Suprapubic skin (tissue), 4 donors: ENCODE measurements around the gene ZSCAN21. TPM values are rescaled to one million over a fixed set of nuclear protein-coding genes. Genes with fewer than 3 reads are reported as not detected.

Experiments
- DNase-seq, 2 donors: peaks; one replicate each; pipeline ENCODE4 v3.0.0-alpha.2; 2019; ENCODE audit warnings: low spot score in 2 of 2
- H3K27ac ChIP-seq: fragments of 200-600 bp; sonication (generic); one replicate; pipeline ENCODE4 v1.5.1; 2019
- H3K27me3 ChIP-seq: fragments of 200-600 bp; sonication (generic); one replicate; pipeline ENCODE4 v1.5.1; 2019
- H3K36me3 ChIP-seq: fragments of 200-600 bp; sonication (generic); one replicate; pipeline ENCODE4 v1.5.1; 2019
- H3K4me1 ChIP-seq: fragments of 200-600 bp; sonication (generic); one replicate; pipeline ENCODE4 v1.5.1; 2019
- H3K4me3 ChIP-seq: fragments of 200-600 bp; sonication (generic); one replicate; pipeline ENCODE4 v1.5.1; 2019; ENCODE audit warnings: mild to moderate bottlenecking
- H3K9me3 ChIP-seq: fragments of 200-600 bp; sonication (generic); one replicate; pipeline ENCODE4 v1.5.1; 2019
- EP300 ChIP-seq: sonication (generic); formaldehyde crosslinking; IDR thresholded peaks from one replicate; pipeline ENCODE4 v1.6.1; 2017; ENCODE audit warnings: antibody characterized with exemption
- POLR2A ChIP-seq, 2 donors: fragments of 450-650 bp; IDR thresholded peaks; one replicate each; pipeline ENCODE4 v1.6.1; 2017; ENCODE audit warnings: antibody characterized with exemption in 2 of 2, mild to moderate bottlenecking in 2 of 2, moderate library complexity in 2 of 2
- POLR2AphosphoS5 ChIP-seq, 3 donors: sonication (generic); formaldehyde crosslinking; IDR thresholded peaks; one replicate each; pipeline ENCODE4 v1.6.1; 2017; ENCODE audit warnings: antibody characterized with exemption in 3 of 3
- WGBS: methylation state at CpG from one replicate; pipeline ENCODE4 v1.1.5; 2018; 5-methylcytosine and 5-hydroxymethylcytosine counted together
- total RNA-seq, 4 donors: library from RNA; depleted of rRNA; stranded (reverse); fragments of >200 nt; gene quantifications; one replicate each; pipeline ENCODE4 v1.1.0, GENCODE V29; 2016
- TF ChIP-seq, protein P1 (sequence below), 2 donors: fragments of 200-600 bp in 1 of 2; fragments of 450-650 bp in 1 of 2; sonication (generic) in 1 of 2; IDR thresholded peaks; one replicate each; pipeline ENCODE4 v1.5.1; 2016 to 2019; ENCODE audit warnings: antibody characterized with exemption in 2 of 2, mild to moderate bottlenecking in 1 of 2, moderate library complexity in 1 of 2

The ZSCAN21 gene
- total RNA-seq, 4 donors from 2014 or later, result 8.9 to 18.5 (median 10.2) TPM

DNA sequence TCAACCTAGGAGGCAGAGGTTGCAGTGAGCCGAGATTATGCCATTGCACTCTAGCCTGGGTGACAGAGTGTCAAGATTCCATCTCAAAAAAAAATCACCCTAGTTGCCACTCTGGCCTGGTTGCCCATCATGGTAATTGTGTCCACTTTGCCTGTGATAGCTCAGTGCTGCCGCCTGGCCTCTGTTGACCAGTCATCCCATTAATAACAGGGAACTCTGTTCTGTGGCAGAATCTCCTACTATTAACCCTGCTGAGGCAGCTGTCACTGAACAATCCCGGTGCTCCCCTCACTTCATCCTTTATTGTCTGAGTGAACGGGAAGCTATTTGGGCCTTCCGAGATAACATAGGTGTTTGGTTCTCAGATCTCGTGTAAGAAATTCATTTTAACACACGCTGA, 17.4 kb downstream of the ZSCAN21 start:
- Histone ChIP-seq H3K27me3 (no peaks in the 10 kb centered on the region), H3K9me3 (peaks cover 16% of the 10 kb centered on the region), H3K36me3 (peaks cover 64% of the 10 kb centered on the region), H3K27ac (no peak overlapping the region), H3K4me3 (no peak overlapping the region), H3K4me1 (peaks cover 12% of the 10 kb centered on the region)
- no peak for DNase-seq
- no peak for TF ChIP-seq POLR2AphosphoS5 (IDR thresholded peaks at IDR 0.05)
- no peak for TF ChIP-seq POLR2A (IDR thresholded peaks at IDR 0.05)
- TF ChIP-seq, protein P1, sequence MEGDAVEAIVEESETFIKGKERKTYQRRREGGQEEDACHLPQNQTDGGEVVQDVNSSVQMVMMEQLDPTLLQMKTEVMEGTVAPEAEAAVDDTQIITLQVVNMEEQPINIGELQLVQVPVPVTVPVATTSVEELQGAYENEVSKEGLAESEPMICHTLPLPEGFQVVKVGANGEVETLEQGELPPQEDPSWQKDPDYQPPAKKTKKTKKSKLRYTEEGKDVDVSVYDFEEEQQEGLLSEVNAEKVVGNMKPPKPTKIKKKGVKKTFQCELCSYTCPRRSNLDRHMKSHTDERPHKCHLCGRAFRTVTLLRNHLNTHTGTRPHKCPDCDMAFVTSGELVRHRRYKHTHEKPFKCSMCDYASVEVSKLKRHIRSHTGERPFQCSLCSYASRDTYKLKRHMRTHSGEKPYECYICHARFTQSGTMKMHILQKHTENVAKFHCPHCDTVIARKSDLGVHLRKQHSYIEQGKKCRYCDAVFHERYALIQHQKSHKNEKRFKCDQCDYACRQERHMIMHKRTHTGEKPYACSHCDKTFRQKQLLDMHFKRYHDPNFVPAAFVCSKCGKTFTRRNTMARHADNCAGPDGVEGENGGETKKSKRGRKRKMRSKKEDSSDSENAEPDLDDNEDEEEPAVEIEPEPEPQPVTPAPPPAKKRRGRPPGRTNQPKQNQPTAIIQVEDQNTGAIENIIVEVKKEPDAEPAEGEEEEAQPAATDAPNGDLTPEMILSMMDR (IDR thresholded peaks at IDR 0.05), result no peak
- TF ChIP-seq EP300, result no peak
- 89% methylated on average over 7 of the region's 7 CpGs for WGBS

DNA sequence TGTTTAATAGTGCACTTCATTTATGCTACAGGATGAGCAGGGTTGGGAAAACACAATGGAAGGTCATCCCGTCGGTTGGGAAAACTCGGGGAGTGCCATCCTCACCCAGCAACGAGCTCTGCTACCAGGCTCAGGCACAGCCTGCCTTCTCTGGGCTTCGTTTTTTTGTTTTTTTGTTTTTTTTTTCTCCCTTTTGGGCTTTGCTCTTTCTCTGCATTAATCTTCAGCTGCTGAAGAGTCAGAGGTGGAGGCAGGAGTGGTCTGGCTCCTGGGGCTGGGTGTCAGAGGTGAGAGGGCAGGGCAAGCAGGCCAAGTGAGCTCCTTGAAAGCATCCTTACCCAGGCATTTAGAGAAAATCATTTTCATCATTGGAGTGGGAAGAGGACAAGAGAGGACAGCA, 20.4 kb downstream of the ZSCAN21 start:
- TF ChIP-seq, protein P1 (IDR thresholded peaks at IDR 0.05), result no peak
- TF ChIP-seq POLR2A (IDR thresholded peaks at IDR 0.05), result no peak
- no peak for TF ChIP-seq POLR2AphosphoS5 (IDR thresholded peaks at IDR 0.05)
- no peak for TF ChIP-seq EP300
- Histone ChIP-seq H3K27ac (no peak overlapping the region), H3K27me3 (no peaks in the 10 kb centered on the region), H3K36me3 (peaks cover 74% of the 10 kb centered on the region), H3K4me3 (no peak overlapping the region), H3K9me3 (peaks cover 26% of the 10 kb centered on the region), H3K4me1 (peaks cover 12% of the 10 kb centered on the region)
- DNase-seq, result no peak
- WGBS, result 95% methylated on average over 5 of the region's 5 CpGs

DNA sequence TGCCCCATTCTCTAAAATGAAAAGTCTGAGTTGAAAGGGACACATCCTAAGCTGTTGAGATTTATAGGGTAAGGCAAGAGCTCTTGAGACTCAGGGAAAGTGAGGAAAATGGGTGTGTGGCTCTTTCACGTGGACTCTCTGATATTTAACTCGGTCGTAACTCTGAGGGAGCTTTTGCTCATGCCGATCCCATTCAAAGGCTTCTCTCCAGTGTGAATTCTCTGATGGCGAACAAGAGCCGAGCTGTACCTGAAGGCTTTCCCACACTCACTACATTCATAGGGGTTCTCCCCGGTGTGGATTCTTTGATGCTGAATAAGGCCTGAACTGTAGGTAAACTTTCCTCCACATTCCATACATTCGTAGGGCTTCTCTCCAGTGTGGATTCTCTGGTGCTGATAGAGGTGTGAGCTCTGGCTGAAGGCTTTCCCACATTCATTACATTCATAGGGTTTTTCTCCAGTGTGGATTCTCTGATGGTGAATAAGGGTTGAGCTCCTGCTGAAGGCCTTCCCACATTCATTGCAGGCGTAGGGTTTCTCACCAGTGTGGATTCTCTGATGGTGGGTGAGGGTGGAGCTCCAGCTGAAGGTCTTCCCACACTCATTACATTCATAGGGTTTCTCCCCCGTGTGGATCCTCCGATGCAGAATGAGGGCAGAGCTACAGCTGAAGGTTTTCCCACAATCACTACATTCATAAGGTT, 21.6 kb downstream of the ZSCAN21 start:
- Histone ChIP-seq H3K27me3 (no peaks in the 10 kb centered on the region), H3K27ac (no peak overlapping the region), H3K36me3 (peaks cover 86% of the 10 kb centered on the region), H3K4me1 (peaks cover 2% of the 10 kb centered on the region), H3K9me3 (peaks cover 26% of the 10 kb centered on the region), H3K4me3 (no peak overlapping the region)
- 94% methylated on average over 11 of the region's 11 CpGs for WGBS
- TF ChIP-seq EP300, result no peak
- TF ChIP-seq, protein P1 (IDR thresholded peaks at IDR 0.05), result no peak
- no peak for TF ChIP-seq POLR2A (IDR thresholded peaks at IDR 0.05)
- no peak for TF ChIP-seq POLR2AphosphoS5 (IDR thresholded peaks at IDR 0.05)
- no peak for DNase-seq

DNA sequence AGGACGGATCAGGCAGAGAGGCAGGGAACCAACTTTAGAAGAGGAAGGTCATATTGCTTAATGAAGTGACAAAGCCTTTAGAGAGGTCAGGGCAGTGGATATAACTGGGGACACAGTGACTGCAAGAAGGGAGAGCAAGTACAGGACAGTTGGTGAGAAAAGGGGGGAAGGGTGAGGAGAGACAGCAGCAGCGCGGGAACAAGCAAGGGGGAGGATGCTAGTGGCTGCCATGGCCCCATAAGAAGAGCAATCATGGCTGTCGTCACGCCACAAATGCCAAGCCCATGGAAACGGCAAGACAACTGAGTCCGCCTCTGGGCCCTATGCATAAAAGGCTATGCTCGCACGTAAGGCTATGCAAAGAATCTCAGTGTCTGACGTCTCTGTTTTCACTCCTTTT, 22.9 kb downstream of the ZSCAN21 start:
- H3K4me3 ChIP-seq, result no peak overlapping the region
- DNase-seq, result no peak
- TF ChIP-seq, protein P1 (IDR thresholded peaks at IDR 0.05), result no peak
- no peak for TF ChIP-seq EP300
- H3K9me3 ChIP-seq, result peaks cover 26% of the 10 kb centered on the region
- H3K27me3 ChIP-seq, result no peaks in the 10 kb centered on the region
- WGBS, result 95% methylated on average over 10 of the region's 10 CpGs
- H3K36me3 ChIP-seq, result peaks cover 89% of the 10 kb centered on the region
- H3K4me1 ChIP-seq, result no peaks in the 10 kb centered on the region
- no peak overlapping the region for H3K27ac ChIP-seq

DNA sequence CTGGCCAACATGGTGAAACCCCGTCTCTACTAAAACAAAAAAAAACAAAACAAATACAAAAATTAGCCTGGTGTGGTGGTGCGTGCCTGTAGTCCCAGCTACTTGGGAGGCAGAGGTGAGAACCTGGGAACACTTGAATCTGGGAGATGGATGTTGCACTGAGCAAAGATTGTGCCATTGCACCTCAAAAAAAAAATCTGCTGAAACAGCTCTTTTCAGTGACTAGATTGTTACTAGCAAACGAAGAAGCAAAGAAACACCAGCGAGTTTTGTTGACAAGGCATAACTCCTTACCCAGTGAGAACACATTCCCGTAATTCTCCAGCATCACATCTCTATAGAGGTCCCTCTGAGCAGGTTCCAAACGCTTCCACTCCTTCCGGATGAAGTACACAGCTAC, 25.3 kb downstream of the ZSCAN21 start:
- WGBS, result 94% methylated on average over 7 of the region's 7 CpGs
- Histone ChIP-seq H3K4me1 (peaks cover 10% of the 10 kb centered on the region), H3K27me3 (no peaks in the 10 kb centered on the region), H3K4me3 (no peak overlapping the region), H3K9me3 (peaks cover 26% of the 10 kb centered on the region), H3K27ac (no peak overlapping the region), H3K36me3 (peaks cover 85% of the 10 kb centered on the region)
- no peak for DNase-seq
- TF ChIP-seq, protein P1 (IDR thresholded peaks at IDR 0.05), result no peak
- no peak for TF ChIP-seq EP300
- no peak for TF ChIP-seq POLR2A (IDR thresholded peaks at IDR 0.05)
- TF ChIP-seq POLR2AphosphoS5 (IDR thresholded peaks at IDR 0.05), result no peak
